Muscle layer of colon (tissue), 2 donors: ENCODE data around the gene HOXA5.

Source experiments
- H3K27ac ChIP-seq: one replicate; pipeline ENCODE4 v1.7.0; 2013; ENCODE audit warnings: low read depth, mild to moderate bottlenecking, low read length, moderate library complexity
- H3K27me3 ChIP-seq, 2 donors: one replicate each; pipeline ENCODE4 v1.7.0; 2013; ENCODE audit warnings: low read length in 2 of 2, mild to moderate bottlenecking in 2 of 2; ENCODE audit not compliant: insufficient read depth in 2 of 2, control insufficient read depth in 1 of 2
- H3K36me3 ChIP-seq: one replicate; pipeline ENCODE4 v1.7.0; 2013; ENCODE audit warnings: mild to moderate bottlenecking, low read length; ENCODE audit not compliant: insufficient read depth
- H3K4me1 ChIP-seq: one replicate; pipeline ENCODE4 v1.7.0; 2013; ENCODE audit warnings: mild to moderate bottlenecking, low read length; ENCODE audit not compliant: insufficient read depth
- H3K4me3 ChIP-seq, 2 donors: one replicate each; pipeline ENCODE4 v1.7.0; 2013; ENCODE audit warnings: low read length in 2 of 2, low read depth in 1 of 2, mild to moderate bottlenecking in 1 of 2, moderate library complexity in 1 of 2
- H3K9ac ChIP-seq: one replicate; pipeline ENCODE4 v1.7.0; 2013; ENCODE audit warnings: low read length
- H3K9me3 ChIP-seq: one replicate; pipeline ENCODE4 v1.7.0; 2013; ENCODE audit warnings: mild to moderate bottlenecking, low read length
- donor health status: abdominal sarcoma.
- donor health status: Adenocarcinoma of cecum.

HOXA5 gene

GRCh38 chr7:27094304-27095049, 49.0 kb downstream of the HOXA5 start:
- no peaks in the 10 kb centered on the region for H3K27me3 ChIP-seq
- H3K4me1 ChIP-seq: peaks cover 17% of the 10 kb centered on the region
- no peaks in the 10 kb centered on the region for H3K9me3 ChIP-seq
- no peak overlapping the region for H3K27ac ChIP-seq
- H3K9ac ChIP-seq: no peak overlapping the region
- H3K36me3 ChIP-seq: no peaks in the 10 kb centered on the region
- no peak overlapping the region for H3K4me3 ChIP-seq

- H3K9me3 ChIP-seq: no peaks in the 10 kb centered on the region
- H3K4me1 ChIP-seq: peaks cover 13% of the 10 kb centered on the region
- no peak overlapping the region for H3K4me3 ChIP-seq
- H3K27ac ChIP-seq: no peak overlapping the region
- H3K36me3 ChIP-seq: no peaks in the 10 kb centered on the region
- peaks cover 4 to 7% of the 10 kb centered on the region in 2 donors for H3K27me3 ChIP-seq
- H3K9ac ChIP-seq: no peak overlapping the region
Observed at GRCh38 chr7:27093184-27093895, 50.1 kb downstream of the HOXA5 start.

DNA sequence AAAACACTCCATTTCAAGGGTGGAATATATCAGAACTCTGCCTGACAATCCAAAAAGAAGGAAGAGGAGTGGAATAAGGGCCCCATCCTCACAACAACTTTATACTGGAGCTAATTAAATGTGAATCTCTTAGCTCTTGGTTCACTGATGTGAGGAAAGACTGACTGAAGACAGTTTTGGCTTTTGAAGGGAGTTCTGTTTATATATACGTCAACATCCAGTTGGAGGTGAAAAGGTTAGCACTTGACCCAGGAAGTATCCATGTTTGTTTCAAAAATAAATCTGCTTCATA, 50.7 kb downstream of the HOXA5 start:
- Histone ChIP-seq H3K4me3 (no peak overlapping the region), H3K27me3 (peaks cover 8 to 10% of the 10 kb centered on the region in 2 donors), H3K9me3 (no peaks in the 10 kb centered on the region), H3K36me3 (no peaks in the 10 kb centered on the region), H3K27ac (no peak overlapping the region), H3K4me1 (peaks cover 8% of the 10 kb centered on the region), H3K9ac (no peak overlapping the region)

DNA sequence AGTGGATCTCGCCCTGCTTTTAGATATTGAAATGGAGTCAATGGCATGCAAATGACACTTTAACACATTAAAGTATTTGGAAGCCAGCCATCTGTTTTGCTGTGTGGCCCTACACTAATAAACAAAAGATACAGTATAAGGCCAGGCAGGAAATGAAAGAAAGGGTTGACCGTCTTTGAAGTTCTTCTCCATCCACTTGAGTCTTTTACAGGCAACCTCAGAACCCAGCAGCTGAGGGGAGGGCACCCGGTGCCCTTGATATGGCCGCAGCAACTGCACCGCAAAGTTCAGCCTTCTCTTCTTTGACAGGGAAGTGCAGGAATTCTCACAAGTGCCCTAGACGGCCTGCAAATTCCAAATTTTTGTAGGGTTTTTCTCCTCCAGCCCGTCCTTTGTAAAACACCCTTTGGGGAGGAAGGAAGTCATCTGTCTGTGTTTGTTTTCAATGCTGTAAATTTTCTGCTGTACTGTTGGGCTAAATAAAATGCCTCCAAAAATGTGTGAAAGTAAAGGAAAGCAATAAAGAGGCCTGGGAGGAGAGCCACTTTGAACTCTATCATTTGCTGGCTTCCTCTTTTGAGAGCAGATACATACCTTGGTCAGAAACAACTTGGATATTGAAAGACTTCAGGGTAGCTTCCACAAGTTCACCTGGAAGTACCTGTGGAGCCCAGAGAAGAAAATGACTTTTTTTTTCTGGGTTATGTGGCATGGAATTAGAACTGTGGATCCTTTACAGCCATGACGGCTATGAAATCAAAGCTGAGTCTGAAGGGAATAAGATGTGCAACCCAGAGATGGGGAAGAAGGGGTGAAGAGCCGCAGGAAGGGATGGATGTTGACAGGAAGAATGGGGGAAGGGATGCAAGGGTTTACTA, 51.3 kb downstream of the HOXA5 start:
- Histone ChIP-seq H3K27ac (no peak overlapping the region), H3K9me3 (no peaks in the 10 kb centered on the region), H3K4me3 (no peak overlapping the region), H3K4me1 (peaks cover 3% of the 10 kb centered on the region), H3K36me3 (no peaks in the 10 kb centered on the region), H3K27me3 (peaks cover 8 to 12% of the 10 kb centered on the region in 2 donors), H3K9ac (no peak overlapping the region)

DNA sequence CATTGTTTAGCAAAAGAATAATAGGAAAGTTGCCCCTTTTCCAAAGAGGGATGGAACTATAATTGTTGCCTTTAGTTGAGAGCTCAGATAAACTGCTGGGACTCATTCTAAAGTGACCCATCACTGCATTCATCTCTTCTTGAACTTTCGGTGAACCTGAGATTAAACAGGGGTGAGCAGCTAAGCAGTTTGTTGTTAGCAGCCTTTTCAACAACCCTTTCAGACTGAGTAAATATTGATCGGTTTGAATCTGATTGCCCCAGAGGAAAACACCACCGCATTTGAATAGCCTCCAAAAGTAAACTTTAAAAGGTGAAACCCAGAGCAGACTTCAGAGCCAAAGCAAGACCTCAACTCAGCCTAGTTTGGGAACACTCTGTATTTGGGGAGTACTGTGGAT, 52.4 kb downstream of the HOXA5 start:
- Histone ChIP-seq H3K9me3 (no peaks in the 10 kb centered on the region), H3K27me3 (peaks cover 8 to 12% of the 10 kb centered on the region in 2 donors), H3K4me3 (no peak overlapping the region), H3K4me1 (no peaks in the 10 kb centered on the region), H3K9ac (no peak overlapping the region), H3K27ac (no peak overlapping the region), H3K36me3 (no peaks in the 10 kb centered on the region)
